Adrenal gland (tissue), 5 donors: ENCODE measurements around the gene RNLS.

ENCODE experiments used
- POLR2A ChIP-seq, 2 donors: fragments of 450-650 bp; IDR thresholded peaks; one replicate each; pipeline ENCODE4 v1.6.1; 2017; ENCODE audit warnings: antibody characterized with exemption in 2 of 2, mild to moderate bottlenecking in 2 of 2, moderate library complexity in 1 of 2
- TF ChIP-seq, protein P1 (sequence below), 6 experiments: fragments of 450-650 bp in 4 of 6; fragments of 200-600 bp in 2 of 6; sonication (generic) in 1 of 6; IDR thresholded peaks; 1 replicate in 5 of 6; 2 replicates in 1 of 6; pipeline versions ENCODE4 v1.5.1 to v1.8.0; 2016 to 2021; ENCODE audit warnings: antibody characterized with exemption in 6 of 6, mild to moderate bottlenecking in 2 of 6, moderate library complexity in 1 of 6
- donor health status: DM: no; HTN: no; CAD: no.

GRCh38 chr10:88421590-88421989, 161.5 kb downstream of the RNLS start:
- TF ChIP-seq, protein P1, sequence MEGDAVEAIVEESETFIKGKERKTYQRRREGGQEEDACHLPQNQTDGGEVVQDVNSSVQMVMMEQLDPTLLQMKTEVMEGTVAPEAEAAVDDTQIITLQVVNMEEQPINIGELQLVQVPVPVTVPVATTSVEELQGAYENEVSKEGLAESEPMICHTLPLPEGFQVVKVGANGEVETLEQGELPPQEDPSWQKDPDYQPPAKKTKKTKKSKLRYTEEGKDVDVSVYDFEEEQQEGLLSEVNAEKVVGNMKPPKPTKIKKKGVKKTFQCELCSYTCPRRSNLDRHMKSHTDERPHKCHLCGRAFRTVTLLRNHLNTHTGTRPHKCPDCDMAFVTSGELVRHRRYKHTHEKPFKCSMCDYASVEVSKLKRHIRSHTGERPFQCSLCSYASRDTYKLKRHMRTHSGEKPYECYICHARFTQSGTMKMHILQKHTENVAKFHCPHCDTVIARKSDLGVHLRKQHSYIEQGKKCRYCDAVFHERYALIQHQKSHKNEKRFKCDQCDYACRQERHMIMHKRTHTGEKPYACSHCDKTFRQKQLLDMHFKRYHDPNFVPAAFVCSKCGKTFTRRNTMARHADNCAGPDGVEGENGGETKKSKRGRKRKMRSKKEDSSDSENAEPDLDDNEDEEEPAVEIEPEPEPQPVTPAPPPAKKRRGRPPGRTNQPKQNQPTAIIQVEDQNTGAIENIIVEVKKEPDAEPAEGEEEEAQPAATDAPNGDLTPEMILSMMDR (IDR thresholded peaks at IDR 0.05): no peak
- no peak for TF ChIP-seq POLR2A (IDR thresholded peaks at IDR 0.05)
